Gastrocnemius medialis (tissue), 4 donors: ENCODE results near the gene MFSD2A. TPM values are rescaled to one million over a fixed set of nuclear protein-coding genes. Genes with fewer than 3 reads are reported as not detected.

Source experiments
- ATAC-seq, 2 donors: fragments of 150-250 bp; one replicate each; pipeline ENCODE4 v1.9.1; 2016
- DNase-seq, 2 donors: peaks; one replicate each; pipeline ENCODE4 v3.0.0-alpha.2; 2019
- H3K27ac ChIP-seq, 4 donors: fragments of 200-600 bp; sonication (generic); 1 replicate in 1 of 4; 2 replicates in 3 of 4; pipeline ENCODE4 v1.5.1; 2016 to 2018; ENCODE audit warnings: mild to moderate bottlenecking in 2 of 4, moderate library complexity in 1 of 4
- H3K27me3 ChIP-seq, 3 donors: fragments of 200-600 bp; sonication (generic) in 2 of 3; 1 replicate in 1 of 3; 2 replicates in 2 of 3; pipeline versions ENCODE4 v1.5.1 to v1.6.0; 2016 to 2019; ENCODE audit warnings: mild to moderate bottlenecking in 1 of 3, moderate library complexity in 1 of 3
- H3K36me3 ChIP-seq, 2 donors: fragments of 200-600 bp; sonication (generic) in 1 of 2; one replicate each; pipeline ENCODE4 v1.5.1; 2017 to 2018
- H3K4me1 ChIP-seq, 2 donors: fragments of 200-600 bp; sonication (generic) in 1 of 2; one replicate each; pipeline ENCODE4 v1.5.1; 2016 to 2017; ENCODE audit warnings: mild to moderate bottlenecking in 2 of 2
- H3K4me3 ChIP-seq, 4 donors: fragments of 200-600 bp; sonication (generic) in 3 of 4; 1 replicate in 1 of 4; 2 replicates in 3 of 4; pipeline ENCODE4 v1.5.1; 2016 to 2019; ENCODE audit warnings: mild to moderate bottlenecking in 2 of 4
- H3K9me3 ChIP-seq, 3 donors: fragments of 200-600 bp; sonication (generic) in 2 of 3; 1 replicate in 1 of 3; 2 replicates in 2 of 3; pipeline ENCODE4 v1.5.1; 2016 to 2019
- POLR2A ChIP-seq, 2 donors: fragments of 450-650 bp; IDR thresholded peaks; one replicate each; pipeline ENCODE4 v1.6.1; 2017; ENCODE audit warnings: antibody characterized with exemption in 2 of 2, mild to moderate bottlenecking in 2 of 2, moderate library complexity in 2 of 2
- in situ Hi-C, 4 donors: fragments of 200-750 bp; cut with MboI; loops; one replicate each; pipeline versions ENCODE4 v1.15.0 to v1.8.0; 2017; ENCODE audit warnings: low sequenced_read_pairs in 4 of 4
- intact Hi-C: fragments of 100-400 bp; cut with DNase I; formaldehyde crosslinking; loops from one replicate; pipeline ENCODE4 v1.15.1; 2023; ENCODE audit warnings: low total_unique reads
- total RNA-seq, 4 donors: library from RNA; depleted of rRNA; stranded (reverse); fragments of >200 nt; gene quantifications; one replicate each; pipeline versions ENCODE4 v1.1.0 to v1.2.3, GENCODE V29; 2016
- TF ChIP-seq, protein P1 (sequence below), 5 experiments: fragments of 450-650 bp in 3 of 5; fragments of 200-600 bp in 2 of 5; sonication (generic) in 2 of 5; IDR thresholded peaks in 4 of 5; conservative IDR thresholded peaks in 1 of 5; 1 replicate in 4 of 5; 2 replicates in 1 of 5; pipeline ENCODE4 v1.5.1; 2016 to 2019; ENCODE audit warnings: antibody characterized with exemption in 5 of 5, mild to moderate bottlenecking in 3 of 5, moderate library complexity in 3 of 5

Gene MFSD2A
- 1 to 10 TPM in 2 of 4 donors, not detected in 2; 1.0 to 2.1 TPM for total RNA-seq

DNA sequence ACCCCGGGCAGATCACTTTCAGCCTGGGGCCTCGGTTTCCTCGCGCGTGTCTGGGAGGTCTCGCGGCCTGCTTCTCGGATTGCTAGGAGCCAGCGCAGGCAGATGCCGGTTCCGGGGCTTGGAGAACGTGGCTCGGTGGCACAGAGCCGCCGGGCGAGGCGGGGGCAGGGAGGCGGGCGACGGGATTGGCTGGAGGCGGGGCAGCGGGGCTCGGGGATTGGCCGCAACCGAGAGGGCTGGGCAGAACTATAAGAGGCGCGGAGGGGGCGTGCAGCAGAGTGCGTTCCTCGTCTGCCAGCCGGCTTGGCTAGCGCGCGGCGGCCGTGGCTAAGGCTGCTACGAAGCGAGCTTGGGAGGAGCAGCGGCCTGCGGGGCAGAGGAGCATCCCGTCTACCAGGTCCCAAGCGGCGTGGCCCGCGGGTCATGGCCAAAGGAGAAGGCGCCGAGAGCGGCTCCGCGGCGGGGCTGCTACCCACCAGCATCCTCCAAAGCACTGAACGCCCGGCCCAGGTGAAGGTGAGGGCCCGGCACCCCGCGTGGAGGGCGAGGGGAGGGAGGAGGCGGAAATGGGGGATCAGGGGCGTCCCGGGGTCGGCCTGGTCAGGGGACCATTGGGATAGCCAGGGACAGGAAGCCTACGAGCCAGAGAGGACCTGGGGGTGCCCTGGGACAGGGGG is at the start of gene MFSD2A:
MFSD2A (plus strand) TSS at position 276 of the 677 bp plus-strand sequence; CDS start at position 424, 148 bp downstream.
- Histone ChIP-seq H3K27me3 (no peaks in the 10 kb centered on the region), H3K9me3 (no peaks in the 10 kb centered on the region), H3K27ac (peak within 1 kb of the TSS; percentile 9 to 54 (median 26)), H3K4me1 (peaks cover 16% of the 10 kb centered on the region in 2 donors), H3K36me3 (no peaks in the 10 kb centered on the region), H3K4me3 (peak within 1 kb of the TSS; percentile 42 to 58 (median 52))
- in situ Hi-C loops (no loop called here), intact Hi-C loops (no loop called here)
- ATAC-seq (peak; percentile 84 to 85), DNase-seq (peak; percentile 77 to 78)
- TF ChIP-seq POLR2A (IDR thresholded peaks at IDR 0.05): peak; percentile 47 to 57
- TF ChIP-seq, protein P1, sequence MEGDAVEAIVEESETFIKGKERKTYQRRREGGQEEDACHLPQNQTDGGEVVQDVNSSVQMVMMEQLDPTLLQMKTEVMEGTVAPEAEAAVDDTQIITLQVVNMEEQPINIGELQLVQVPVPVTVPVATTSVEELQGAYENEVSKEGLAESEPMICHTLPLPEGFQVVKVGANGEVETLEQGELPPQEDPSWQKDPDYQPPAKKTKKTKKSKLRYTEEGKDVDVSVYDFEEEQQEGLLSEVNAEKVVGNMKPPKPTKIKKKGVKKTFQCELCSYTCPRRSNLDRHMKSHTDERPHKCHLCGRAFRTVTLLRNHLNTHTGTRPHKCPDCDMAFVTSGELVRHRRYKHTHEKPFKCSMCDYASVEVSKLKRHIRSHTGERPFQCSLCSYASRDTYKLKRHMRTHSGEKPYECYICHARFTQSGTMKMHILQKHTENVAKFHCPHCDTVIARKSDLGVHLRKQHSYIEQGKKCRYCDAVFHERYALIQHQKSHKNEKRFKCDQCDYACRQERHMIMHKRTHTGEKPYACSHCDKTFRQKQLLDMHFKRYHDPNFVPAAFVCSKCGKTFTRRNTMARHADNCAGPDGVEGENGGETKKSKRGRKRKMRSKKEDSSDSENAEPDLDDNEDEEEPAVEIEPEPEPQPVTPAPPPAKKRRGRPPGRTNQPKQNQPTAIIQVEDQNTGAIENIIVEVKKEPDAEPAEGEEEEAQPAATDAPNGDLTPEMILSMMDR (IDR thresholded peaks at IDR 0.05 in 4 of 5, conservative IDR thresholded peaks at IDR 0.05 in 1 of 5): no peak

DNA sequence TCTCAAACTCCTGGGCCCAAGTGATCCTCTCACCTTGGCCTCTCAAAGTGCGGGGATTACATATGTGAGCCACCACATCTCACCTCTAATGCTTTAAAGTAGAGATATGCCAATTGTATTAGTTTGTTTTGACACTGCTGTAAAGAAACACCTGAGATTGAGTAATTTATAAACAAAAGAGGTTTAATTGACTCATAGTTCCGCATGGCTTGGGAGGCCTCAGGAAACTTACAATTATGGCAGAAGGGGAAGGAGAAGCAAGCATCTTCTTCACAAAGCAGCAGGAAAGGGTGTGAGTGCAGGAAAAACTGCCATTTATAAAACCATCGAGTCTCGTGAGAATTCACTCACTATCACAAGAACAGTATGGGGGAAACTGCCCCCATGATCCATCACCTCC is 49.8 kb upstream of the MFSD2A start:
- H3K27me3 ChIP-seq: peaks cover 0 to 13% (median 10%) of the 10 kb centered on the region in 3 donors
- in situ Hi-C loops: loop anchor here in 1 of 4 donors (10.0 kb wide), 1 partner anchor 80 kb away; no protein-coding TSS in a partner anchor
- peaks cover 4% of the 10 kb centered on the region in 2 donors for H3K4me1 ChIP-seq
- no peak for TF ChIP-seq POLR2A (IDR thresholded peaks at IDR 0.05)
- TF ChIP-seq, protein P1 (IDR thresholded peaks at IDR 0.05 in 4 of 5, conservative IDR thresholded peaks at IDR 0.05 in 1 of 5): no peak
- DNase-seq: no peak
- H3K4me3 ChIP-seq: no peak overlapping the region
- no peak for ATAC-seq
- no peak overlapping the region for H3K27ac ChIP-seq
- intact Hi-C loops: no loop called here
- H3K9me3 ChIP-seq: no peaks in the 10 kb centered on the region
- no peaks in the 10 kb centered on the region for H3K36me3 ChIP-seq

DNA sequence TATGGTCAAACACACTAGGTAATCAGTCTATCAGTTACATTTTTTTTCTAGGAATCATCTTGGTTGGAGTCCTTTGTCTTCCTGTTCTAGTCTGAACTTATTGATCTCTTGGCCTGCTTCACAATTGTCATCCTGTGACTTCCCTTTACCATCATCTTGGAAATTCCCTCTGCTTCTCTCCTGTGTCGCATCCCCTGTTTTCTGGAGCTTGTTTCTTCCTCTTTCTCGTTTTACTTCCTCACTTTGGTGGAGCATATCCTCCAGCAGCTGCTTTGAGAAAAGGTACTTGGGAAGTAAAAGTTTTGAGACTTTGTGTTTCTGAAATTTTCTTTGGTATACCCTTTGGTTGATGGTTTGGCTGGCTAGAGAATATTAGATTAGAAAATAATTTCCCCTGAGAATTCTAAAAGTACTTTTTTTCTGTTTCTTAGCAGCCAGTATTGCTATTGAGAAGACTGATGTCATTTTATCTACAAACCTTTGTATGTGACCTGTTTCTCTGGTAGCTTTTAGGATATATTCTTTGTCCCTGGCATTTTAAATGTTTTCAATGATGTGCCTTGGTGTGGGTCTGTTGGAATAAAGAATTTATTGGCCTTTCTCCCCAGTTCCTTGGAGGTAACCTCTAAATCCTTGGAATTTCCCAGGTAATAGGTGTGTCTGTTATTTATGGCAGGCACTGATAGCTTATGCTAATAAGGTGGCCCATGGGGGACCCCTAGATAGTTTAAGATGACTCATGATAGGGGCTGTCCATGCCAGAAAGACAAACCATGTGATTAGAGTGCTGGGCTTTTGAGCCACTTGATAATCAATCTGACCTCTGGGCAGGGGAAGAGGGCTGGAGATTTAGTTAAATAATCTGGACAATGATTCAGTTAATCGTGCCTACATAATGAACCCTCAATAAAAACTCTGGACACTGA is 47.2 kb upstream of the MFSD2A start:
- DNase-seq: no peak
- intact Hi-C loops (no loop called here), in situ Hi-C loops (loop anchor here in 1 of 4 donors (10.0 kb wide), 1 partner anchor 83 kb away; no protein-coding TSS in a partner anchor)
- TF ChIP-seq, protein P1 (IDR thresholded peaks at IDR 0.05 in 4 of 5, conservative IDR thresholded peaks at IDR 0.05 in 1 of 5): no peak
- no peak for TF ChIP-seq POLR2A (IDR thresholded peaks at IDR 0.05)
- H3K4me1 ChIP-seq: no peaks in the 10 kb centered on the region
- no peaks in the 10 kb centered on the region for H3K36me3 ChIP-seq
- H3K27ac ChIP-seq: no peak overlapping the region
- ATAC-seq: no peak
- no peak overlapping the region for H3K4me3 ChIP-seq
- H3K9me3 ChIP-seq: no peaks in the 10 kb centered on the region
- peaks cover 0 to 9% (median 4%) of the 10 kb centered on the region in 3 donors for H3K27me3 ChIP-seq

DNA sequence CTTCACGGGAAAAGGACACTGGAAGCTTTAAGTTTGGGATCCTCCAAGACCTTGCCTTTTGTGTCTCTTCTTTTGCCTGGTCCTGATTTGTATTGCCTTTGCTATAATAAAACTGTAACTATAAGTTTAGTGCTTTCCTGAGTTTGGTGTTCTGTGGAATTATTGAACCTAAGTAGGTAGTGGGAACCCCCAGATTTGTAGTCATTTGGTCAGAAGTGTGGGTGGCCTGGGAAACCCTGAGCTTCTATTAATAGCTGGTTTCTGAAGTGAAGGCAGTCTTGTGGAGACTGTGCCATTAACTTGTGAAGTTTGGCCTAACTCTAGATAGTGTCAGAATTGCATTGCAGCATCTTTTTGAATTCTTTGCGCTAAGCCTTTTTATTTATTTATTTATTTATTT is 46.4 kb upstream of the MFSD2A start:
- Histone ChIP-seq H3K4me3 (no peak overlapping the region), H3K9me3 (no peaks in the 10 kb centered on the region), H3K27me3 (peaks cover 0 to 9% (median 4%) of the 10 kb centered on the region in 3 donors), H3K27ac (no peak overlapping the region), H3K36me3 (no peaks in the 10 kb centered on the region), H3K4me1 (no peaks in the 10 kb centered on the region)
- no peak for ATAC-seq
- intact Hi-C loops (no loop called here), in situ Hi-C loops (loop anchor here in 1 of 4 donors (10.0 kb wide), 1 partner anchor 84 kb away; no protein-coding TSS in a partner anchor)
- no peak for DNase-seq
- TF ChIP-seq, protein P1 (IDR thresholded peaks at IDR 0.05 in 4 of 5, conservative IDR thresholded peaks at IDR 0.05 in 1 of 5): no peak
- no peak for TF ChIP-seq POLR2A (IDR thresholded peaks at IDR 0.05)
